Astrocyte (in vitro differentiated cells and primary cell): ENCODE measurements around the gene DCUN1D4. TPM values are rescaled to one million over a fixed set of nuclear protein-coding genes. Genes with fewer than 3 reads are reported as not detected.

Experiments
- DNase-seq: peaks from one replicate; pipeline ENCODE4 v3.0.0-alpha.2; 2010; ENCODE audit warnings: low read depth
- FAIRE-seq: peaks from 2 replicates; lab custom pipeline; 2011; peaks lifted over from hg19 to GRCh38; lab: Jason Lieb, UNC
- H2AFZ ChIP-seq: 2 replicates; pipeline ENCODE4 v1.6.0; 2012; ENCODE audit warnings: low read depth, low read length, inconsistent platforms
- H3K27ac ChIP-seq: 2 replicates; pipeline ENCODE4 v1.5.1; 2011; ENCODE audit warnings: low read depth, low read length, inconsistent platforms
- H3K27me3 ChIP-seq: 2 replicates; pipeline ENCODE4 v1.6.0; 2011; ENCODE audit warnings: low read length, inconsistent platforms; ENCODE audit not compliant: insufficient read depth
- H3K36me3 ChIP-seq: 2 replicates; pipeline ENCODE4 v1.5.1; 2011; ENCODE audit warnings: low read length, inconsistent platforms; ENCODE audit not compliant: insufficient read depth
- H3K4me1 ChIP-seq: 2 replicates; pipeline ENCODE4 v1.5.1; 2011; ENCODE audit warnings: low read length, inconsistent platforms; ENCODE audit not compliant: insufficient read depth
- H3K4me2 ChIP-seq: 2 replicates; pipeline ENCODE4 v1.6.0; 2012; ENCODE audit warnings: low read length, inconsistent platforms
- H3K4me3 ChIP-seq: 2 replicates; pipeline ENCODE4 v1.5.1; 2011; ENCODE audit warnings: low read depth, mild to moderate bottlenecking, low read length, inconsistent platforms; ENCODE audit not compliant: insufficient read depth
- H3K79me2 ChIP-seq: 2 replicates; pipeline ENCODE4 v1.6.0; 2012; ENCODE audit warnings: mild to moderate bottlenecking, low read length, inconsistent platforms; ENCODE audit not compliant: insufficient read depth
- H3K9ac ChIP-seq: 2 replicates; pipeline ENCODE4 v1.6.0; 2012; ENCODE audit warnings: mild to moderate bottlenecking, low read length, inconsistent platforms
- H3K9me3 ChIP-seq: 2 replicates; pipeline ENCODE4 v1.5.1; 2012; ENCODE audit warnings: low read depth, mild to moderate bottlenecking, low read length, inconsistent platforms; ENCODE audit not compliant: insufficient read depth
- H4K20me1 ChIP-seq: 2 replicates; pipeline ENCODE4 v1.6.0; 2012; ENCODE audit warnings: low read length, inconsistent platforms; ENCODE audit not compliant: insufficient read depth
- H3K27ac Mint-ChIP-seq: one replicate; pipeline ENCODE4 v1.8.0; 2021; ENCODE audit warnings: mild to moderate bottlenecking, mixed read lengths; ENCODE audit not compliant: unreplicated experiment
- H3K27me3 Mint-ChIP-seq: one replicate; pipeline ENCODE4 v1.8.0; 2021; ENCODE audit warnings: low read depth, mixed read lengths; ENCODE audit not compliant: unreplicated experiment
- H3K36me3 Mint-ChIP-seq: one replicate; pipeline ENCODE4 v1.8.0; 2021; ENCODE audit warnings: low read depth, mixed read lengths; ENCODE audit not compliant: unreplicated experiment
- H3K4me1 Mint-ChIP-seq: one replicate; pipeline ENCODE4 v1.8.0; 2021; ENCODE audit warnings: low read depth, mixed read lengths; ENCODE audit not compliant: unreplicated experiment
- H3K4me3 Mint-ChIP-seq: one replicate; pipeline ENCODE4 v1.8.0; 2021; ENCODE audit warnings: mild to moderate bottlenecking, moderate library complexity, mixed read lengths; ENCODE audit not compliant: unreplicated experiment
- H3K9me3 Mint-ChIP-seq: one replicate; pipeline ENCODE4 v1.8.0; 2021; ENCODE audit warnings: mild to moderate bottlenecking, mixed read lengths; ENCODE audit not compliant: unreplicated experiment
- EZH2 ChIP-seq: IDR thresholded peaks from 2 replicates; pipeline ENCODE4 v1.6.1; 2012; ENCODE audit warnings: mild to moderate bottlenecking, low read length, inconsistent platforms; ENCODE audit not compliant: insufficient read depth
- total RNA-seq: library from RNA; stranded (reverse); gene quantifications from 2 replicates; pipeline ENCODE4 v1.2.1, GENCODE V29; 2021
- TF ChIP-seq, protein P1 (sequence below): IDR thresholded peaks from 2 replicates; pipeline ENCODE4 v1.5.1; 2011; ENCODE audit warnings: low read depth, mild to moderate bottlenecking, inconsistent platforms, low read length, moderate library complexity; ENCODE audit not compliant: insufficient read depth

DCUN1D4 gene
- total RNA-seq, 1 donor from 2014 or later: 59.0 TPM

DNA sequence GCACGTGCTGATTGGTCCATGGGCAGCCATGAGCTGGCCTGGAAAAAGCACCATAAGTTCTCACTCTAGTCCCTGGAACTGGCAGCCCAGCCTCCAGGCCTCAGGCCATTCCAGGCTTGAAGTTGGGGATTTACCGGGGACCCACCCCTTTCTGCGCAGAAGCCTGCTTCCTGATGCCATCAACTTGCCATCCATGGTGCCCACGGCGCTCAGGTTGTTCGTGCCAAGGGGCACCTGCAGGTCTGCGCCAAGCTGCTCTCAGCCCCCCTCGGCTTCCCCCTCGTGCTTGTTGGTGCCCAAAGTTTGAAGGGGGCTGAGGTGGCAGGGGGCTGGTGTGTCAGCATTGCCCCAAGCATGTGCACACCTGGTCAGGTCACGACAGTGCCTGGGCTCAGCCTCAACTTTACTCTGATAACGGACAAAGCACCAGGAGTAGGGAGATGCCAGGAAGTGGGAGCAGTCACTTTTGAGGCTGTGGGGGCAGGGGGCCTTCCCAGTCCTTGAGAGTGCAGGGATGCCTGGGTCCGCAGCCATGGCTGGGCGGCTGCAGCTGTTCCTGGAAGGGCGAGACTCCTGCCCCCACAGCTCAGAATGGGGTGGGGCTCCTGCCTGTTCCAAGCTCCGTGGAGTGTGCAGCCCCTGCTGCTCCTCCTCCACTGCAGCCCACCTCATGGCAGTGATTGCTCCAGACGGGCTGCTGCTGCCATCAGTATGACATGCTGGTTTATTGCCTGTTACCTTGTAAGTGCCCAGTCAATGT is 24.9 kb downstream of the DCUN1D4 start:
- Histone ChIP-seq H3K36me3 (peaks cover 33% of the 10 kb centered on the region), H3K4me1 (peaks cover 5% of the 10 kb centered on the region), H3K27ac (no peak overlapping the region), H4K20me1 (peaks cover 24% of the 10 kb centered on the region), H3K4me2 (no peak overlapping the region), H2AFZ (no peak overlapping the region), H3K4me3 (no peak overlapping the region), H3K9me3 (no peaks in the 10 kb centered on the region), H3K79me2 (peaks cover 18% of the 10 kb centered on the region), H3K27me3 (no peaks in the 10 kb centered on the region), H3K9ac (no peak overlapping the region)
- TF ChIP-seq EZH2: no peak
- TF ChIP-seq, protein P1, sequence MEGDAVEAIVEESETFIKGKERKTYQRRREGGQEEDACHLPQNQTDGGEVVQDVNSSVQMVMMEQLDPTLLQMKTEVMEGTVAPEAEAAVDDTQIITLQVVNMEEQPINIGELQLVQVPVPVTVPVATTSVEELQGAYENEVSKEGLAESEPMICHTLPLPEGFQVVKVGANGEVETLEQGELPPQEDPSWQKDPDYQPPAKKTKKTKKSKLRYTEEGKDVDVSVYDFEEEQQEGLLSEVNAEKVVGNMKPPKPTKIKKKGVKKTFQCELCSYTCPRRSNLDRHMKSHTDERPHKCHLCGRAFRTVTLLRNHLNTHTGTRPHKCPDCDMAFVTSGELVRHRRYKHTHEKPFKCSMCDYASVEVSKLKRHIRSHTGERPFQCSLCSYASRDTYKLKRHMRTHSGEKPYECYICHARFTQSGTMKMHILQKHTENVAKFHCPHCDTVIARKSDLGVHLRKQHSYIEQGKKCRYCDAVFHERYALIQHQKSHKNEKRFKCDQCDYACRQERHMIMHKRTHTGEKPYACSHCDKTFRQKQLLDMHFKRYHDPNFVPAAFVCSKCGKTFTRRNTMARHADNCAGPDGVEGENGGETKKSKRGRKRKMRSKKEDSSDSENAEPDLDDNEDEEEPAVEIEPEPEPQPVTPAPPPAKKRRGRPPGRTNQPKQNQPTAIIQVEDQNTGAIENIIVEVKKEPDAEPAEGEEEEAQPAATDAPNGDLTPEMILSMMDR: no peak
- FAIRE-seq (no peak), DNase-seq (no peak)
- Mint-ChIP-seq H3K4me1 (peaks cover 1% of the 10 kb centered on the region), H3K27me3 (no peaks in the 10 kb centered on the region), H3K4me3 (no peak overlapping the region), H3K9me3 (no peaks in the 10 kb centered on the region), H3K27ac (no peak overlapping the region), H3K36me3 (peaks cover 25% of the 10 kb centered on the region)

DNA sequence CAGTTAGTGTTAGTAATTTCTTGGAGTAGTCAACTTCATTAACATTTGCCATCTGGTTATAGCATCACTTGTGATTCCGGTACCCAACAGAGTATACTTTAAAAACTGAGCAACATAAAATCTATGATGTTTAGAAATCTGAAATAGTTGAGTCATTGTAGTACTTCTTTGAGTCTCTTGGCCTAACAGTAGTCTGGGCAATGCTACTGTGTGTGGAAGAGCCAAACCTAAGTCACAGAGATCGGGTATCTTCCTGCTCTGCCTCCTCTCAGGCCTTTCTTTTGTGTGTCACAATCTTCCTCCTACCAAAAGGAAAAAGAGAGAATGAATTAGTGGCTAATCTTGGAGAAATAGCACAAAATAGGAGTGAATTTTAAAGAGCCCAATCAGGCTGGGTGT is 25.5 kb downstream of the DCUN1D4 start:
- H3K4me3 Mint-ChIP-seq: no peak overlapping the region
- TF ChIP-seq EZH2: no peak
- TF ChIP-seq, protein P1: no peak
- H3K4me1 Mint-ChIP-seq: peaks cover 1% of the 10 kb centered on the region
- no peak overlapping the region for H3K9ac ChIP-seq
- H3K27me3 Mint-ChIP-seq: no peaks in the 10 kb centered on the region
- H3K9me3 ChIP-seq: no peaks in the 10 kb centered on the region
- no peak overlapping the region for H3K4me2 ChIP-seq
- no peak for FAIRE-seq
- H3K27ac Mint-ChIP-seq: no peak overlapping the region
- no peak overlapping the region for H3K27ac ChIP-seq
- H2AFZ ChIP-seq: no peak overlapping the region
- no peak for DNase-seq
- peaks cover 12% of the 10 kb centered on the region for H3K79me2 ChIP-seq
- H4K20me1 ChIP-seq: peaks cover 24% of the 10 kb centered on the region
- H3K27me3 ChIP-seq: no peaks in the 10 kb centered on the region
- H3K4me1 ChIP-seq: peaks cover 5% of the 10 kb centered on the region
- no peaks in the 10 kb centered on the region for H3K9me3 Mint-ChIP-seq
- peaks cover 30% of the 10 kb centered on the region for H3K36me3 Mint-ChIP-seq
- H3K36me3 ChIP-seq: peaks cover 34% of the 10 kb centered on the region
- no peak overlapping the region for H3K4me3 ChIP-seq
